ENCODE measurements around the gene TRAPPC2B.
A peak's percentile ranks its signal among the peaks of the same experiment; 100 is the strongest.
"Not testable (repeated sequence)": the region's sequence is repeated elsewhere in the genome, so short reads cannot be mapped to it uniquely, and the experiment has no call there.

Gene TRAPPC2B

GRCh38 chr19:57374647-57375046, 11.3 kb downstream of the TRAPPC2B start:
- not testable (repeated sequence) for DNase-seq (ENCODE audit: low spot score)

- DNase-seq (ENCODE audit: low spot score) = no peak
Measured at GRCh38 chr19:57376151-57376550, 12.8 kb downstream of the TRAPPC2B start.

GRCh38 chr19:57377498-57378146, 14.3 kb downstream of the TRAPPC2B start:
- DNase-seq (ENCODE audit: low spot score) = no peak

GRCh38 chr19:57380923-57381322, 17.6 kb downstream of the TRAPPC2B start:
- DNase-seq (ENCODE audit: low spot score) = no peak

GRCh38 chr19:57382806-57383488, 19.6 kb downstream of the TRAPPC2B start:
- DNase-seq (ENCODE audit: low spot score) = no peak

- no peak for DNase-seq (ENCODE audit: low spot score)
Measured at GRCh38 chr19:57389194-57389729, 25.9 kb downstream of the TRAPPC2B start.

- peak; percentile 92 for DNase-seq (ENCODE audit: low spot score)
Measured at GRCh38 chr19:57389730-57390598, 26.6 kb downstream of the TRAPPC2B start, which contains the start of gene ZNF548. Gene ZNF548 (plus strand): TSS chr19:57389854. CDS start chr19:57390100, 246 bp downstream.

- DNase-seq (ENCODE audit: low spot score) = no peak
Measured at GRCh38 chr19:57395710-57396109, 32.4 kb downstream of the TRAPPC2B start.

- no peak for DNase-seq (ENCODE audit: low spot score)
Measured at GRCh38 chr19:57398868-57399267, 35.5 kb downstream of the TRAPPC2B start.

GRCh38 chr19:57403737-57404563, 40.6 kb downstream of the TRAPPC2B start:
- no peak for DNase-seq (ENCODE audit: low spot score)

GRCh38 chr19:57406516-57407123, 43.3 kb downstream of the TRAPPC2B start:
- DNase-seq (ENCODE audit: low spot score) = peak; percentile 66

GRCh38 chr19:57410877-57411671, 47.7 kb downstream of the TRAPPC2B start, which contains the start of gene ZNF17:
Gene ZNF17 (plus strand): TSS chr19:57411161. CDS start chr19:57413616, 2,455 bp downstream.
- DNase-seq (ENCODE audit: low spot score) = peak; percentile 93
